Measurements from ENCODE around the gene DCBLD1. TPM values are rescaled to one million over a fixed set of nuclear protein-coding genes. Genes with fewer than 3 reads are reported as not detected.
A peak's percentile ranks its signal among the peaks of the same experiment; 100 is the strongest.

Gene DCBLD1
- total RNA-seq, 1 experiment from 2014 or later: 6.1 TPM

GRCh38 chr6:117497237-117497636 is 14.8 kb downstream of the DCBLD1 start:
- H2AFZ ChIP-seq: no peak overlapping the region
- H3F3A ChIP-seq (ENCODE audit: insufficient read depth, low read depth): 0 out of 2 replicates have a peak, but pooled peaks cover 8% of the 10 kb centered on the region
- no peaks in the 10 kb centered on the region for H4K20me1 ChIP-seq (ENCODE audit: insufficient read depth)
- no TSS peak for BruUV-seq (replicated peaks)
- ChIA-PET POLR2A (ENCODE audit: unreplicated experiment) (no interaction called here), CTCF (no interaction called here)
- H3K9me3 ChIP-seq (ENCODE audit: insufficient read depth, low read depth): no peaks in the 10 kb centered on the region
- TF ChIP-seq EZH2 (IDR thresholded peaks at IDR 0.05; ENCODE audit: low read depth): no peak
- H3K4me2 ChIP-seq: no peak overlapping the region
- H3K9me2 ChIP-seq (ENCODE audit: insufficient read depth): no peaks in the 10 kb centered on the region
- H3K4me3 ChIP-seq: no peak overlapping the region
- H3K27me3 ChIP-seq (ENCODE audit: insufficient read depth, low read depth): no peaks in the 10 kb centered on the region
- intact Hi-C loops (cut with micrococcal nuclease; ENCODE audit: unreplicated experiment): no loop called here
- H3K79me2 ChIP-seq (ENCODE audit: low read depth): peaks cover 4% of the 10 kb centered on the region; the same call in 1 of the 2 replicates
- no peak for DNase-seq
- H3K4me1 ChIP-seq (replicated peaks; ENCODE audit: insufficient read depth): peaks cover 19% of the 10 kb centered on the region
- H3K36me3 ChIP-seq (ENCODE audit: low read depth): no peaks in the 10 kb centered on the region
- no peak overlapping the region for H3K27ac ChIP-seq

DNA sequence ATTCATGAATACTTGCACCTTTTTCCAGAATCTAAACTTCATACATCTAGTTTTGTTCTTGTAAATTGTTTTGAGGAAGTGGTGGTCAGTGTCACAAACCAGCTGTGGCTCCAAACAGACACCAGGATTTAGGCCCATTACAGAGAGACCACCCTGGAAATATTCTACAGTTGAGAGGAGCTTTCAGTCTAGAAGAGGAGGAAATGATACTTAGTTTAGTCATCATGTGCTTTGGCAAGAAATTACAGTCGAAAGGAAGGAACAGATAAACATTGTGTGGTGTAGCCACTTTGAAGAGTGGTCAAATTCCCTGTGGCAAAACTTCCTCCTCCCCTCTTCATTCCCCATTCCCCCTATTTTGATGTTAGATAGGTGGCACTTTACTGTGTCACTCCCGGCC is 15.7 kb downstream of the DCBLD1 start:
- peaks cover 19% of the 10 kb centered on the region for H3K4me1 ChIP-seq (replicated peaks; ENCODE audit: insufficient read depth)
- peak overlapping the region; percentile 30 for H3K4me2 ChIP-seq
- H3K9me2 ChIP-seq (ENCODE audit: insufficient read depth): no peaks in the 10 kb centered on the region
- peaks cover 4% of the 10 kb centered on the region; the same call in 1 of the 2 replicates for H3K79me2 ChIP-seq (ENCODE audit: low read depth)
- intact Hi-C loops (cut with micrococcal nuclease; ENCODE audit: unreplicated experiment): no loop called here
- no peaks in the 10 kb centered on the region for H4K20me1 ChIP-seq (ENCODE audit: insufficient read depth)
- no peak overlapping the region for H3K4me3 ChIP-seq
- H2AFZ ChIP-seq: peak overlapping the region; percentile 39
- BruUV-seq (replicated peaks): no TSS peak
- ChIA-PET POLR2A (ENCODE audit: unreplicated experiment) (no interaction called here), CTCF (no interaction called here)
- no peaks in the 10 kb centered on the region for H3K27me3 ChIP-seq (ENCODE audit: insufficient read depth, low read depth)
- no peaks in the 10 kb centered on the region for H3K36me3 ChIP-seq (ENCODE audit: low read depth)
- peak overlapping the region; percentile 56 for H3K27ac ChIP-seq
- DNase-seq: peak in 1 of 2 experiments; percentile 51
- H3K9me3 ChIP-seq (ENCODE audit: insufficient read depth, low read depth): no peaks in the 10 kb centered on the region
- no peak for TF ChIP-seq EZH2 (IDR thresholded peaks at IDR 0.05; ENCODE audit: low read depth)
- 0 out of 2 replicates have a peak, but pooled peaks cover 8% of the 10 kb centered on the region for H3F3A ChIP-seq (ENCODE audit: insufficient read depth, low read depth)

DNA sequence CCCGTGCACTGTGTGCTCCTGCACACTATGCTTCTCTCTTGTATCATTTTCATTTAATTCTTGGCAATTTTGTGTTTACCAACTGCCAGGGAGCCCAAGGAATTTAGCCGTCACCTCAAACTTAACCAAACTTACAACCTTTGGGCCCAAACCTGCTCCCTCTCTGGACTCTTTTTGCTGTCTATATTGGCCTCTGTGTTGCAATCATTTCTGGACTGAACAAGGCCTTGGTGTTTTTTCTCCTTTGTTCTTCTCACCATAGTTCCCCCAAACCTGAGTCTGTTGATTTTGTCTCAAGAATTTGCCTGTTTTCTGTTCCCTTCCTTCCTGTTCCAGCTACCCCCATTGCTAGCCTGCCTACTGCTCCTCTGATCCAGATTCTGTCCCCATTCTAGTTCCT is 19.2 kb downstream of the DCBLD1 start:
- DNase-seq: no peak
- H3K4me2 ChIP-seq: no peak overlapping the region
- POLR2A ChIA-PET (ENCODE audit: unreplicated experiment): no interaction called here
- CTCF ChIA-PET: no interaction called here
- no peaks in the 10 kb centered on the region for H4K20me1 ChIP-seq (ENCODE audit: insufficient read depth)
- no TSS peak for BruUV-seq (replicated peaks)
- no peaks in the 10 kb centered on the region for H3K27me3 ChIP-seq (ENCODE audit: insufficient read depth, low read depth)
- H2AFZ ChIP-seq: no peak overlapping the region
- H3F3A ChIP-seq (ENCODE audit: insufficient read depth, low read depth): 0 out of 2 replicates have a peak, but pooled peaks cover 8% of the 10 kb centered on the region
- H3K36me3 ChIP-seq (ENCODE audit: low read depth): 0 out of 2 replicates have a peak, but pooled peaks cover 6% of the 10 kb centered on the region
- no peak for TF ChIP-seq EZH2 (IDR thresholded peaks at IDR 0.05; ENCODE audit: low read depth)
- no peak for TF ChIP-seq CTCF (conservative IDR thresholded peaks at IDR 0.05)
- no peak overlapping the region for H3K27ac ChIP-seq
- H3K9me3 ChIP-seq (ENCODE audit: insufficient read depth, low read depth): no peaks in the 10 kb centered on the region
- H3K79me2 ChIP-seq (ENCODE audit: low read depth): peaks cover 4% of the 10 kb centered on the region; the same call in 1 of the 2 replicates
- no peak overlapping the region for H3K4me3 ChIP-seq
- intact Hi-C loops (cut with micrococcal nuclease; ENCODE audit: unreplicated experiment): no loop called here
- H3K9me2 ChIP-seq (ENCODE audit: insufficient read depth): no peaks in the 10 kb centered on the region
- peaks cover 19% of the 10 kb centered on the region for H3K4me1 ChIP-seq (replicated peaks; ENCODE audit: insufficient read depth)

GRCh38 chr6:117502580-117502979 is 20.1 kb downstream of the DCBLD1 start:
- Histone ChIP-seq H3K79me2 (ENCODE audit: low read depth) (peaks cover 4% of the 10 kb centered on the region; the same call in 1 of the 2 replicates), H3K4me3 (no peak overlapping the region), H3K36me3 (ENCODE audit: low read depth) (0 out of 2 replicates have a peak, but pooled peaks cover 7% of the 10 kb centered on the region), H3K9me2 (ENCODE audit: insufficient read depth) (no peaks in the 10 kb centered on the region), H3K27me3 (ENCODE audit: insufficient read depth, low read depth) (no peaks in the 10 kb centered on the region), H2AFZ (no peak overlapping the region), H3K4me1 (replicated peaks; ENCODE audit: insufficient read depth) (peaks cover 14% of the 10 kb centered on the region), H3K9me3 (ENCODE audit: insufficient read depth, low read depth) (no peaks in the 10 kb centered on the region), H3K27ac (no peak overlapping the region), H4K20me1 (ENCODE audit: insufficient read depth) (no peaks in the 10 kb centered on the region), H3K4me2 (no peak overlapping the region), H3F3A (ENCODE audit: insufficient read depth, low read depth) (0 out of 2 replicates have a peak, but pooled peaks cover 8% of the 10 kb centered on the region)
- no peak for DNase-seq
- no TSS peak for BruUV-seq (replicated peaks)
- intact Hi-C loops (cut with micrococcal nuclease; ENCODE audit: unreplicated experiment): no loop called here
- ChIA-PET CTCF (no interaction called here), POLR2A (ENCODE audit: unreplicated experiment) (no interaction called here)
- TF ChIP-seq CTCF (conservative IDR thresholded peaks at IDR 0.05) (no peak), EZH2 (IDR thresholded peaks at IDR 0.05; ENCODE audit: low read depth) (no peak)
